Ishikawa (cell line): ENCODE data around the gene EBF4.

ENCODE experiments used
- CEBPB ChIP-seq: IDR thresholded peaks from 2 replicates; pipeline ENCODE4 v1.6.1; 2012
- CREB1 ChIP-seq: IDR thresholded peaks from 2 replicates; pipeline ENCODE4 v1.6.1; 2012; ENCODE audit warnings: low read depth
- EGR1 ChIP-seq: IDR thresholded peaks from 2 replicates; pipeline ENCODE4 v1.6.1; 2012
- EP300 ChIP-seq: IDR thresholded peaks from 2 replicates; pipeline ENCODE4 v1.6.1; 2012; ENCODE audit warnings: borderline replicate concordance
- FOXM1 ChIP-seq: IDR thresholded peaks from 2 replicates; pipeline ENCODE4 v1.6.1; 2012; ENCODE audit warnings: low read depth, borderline replicate concordance
- MAX ChIP-seq: IDR thresholded peaks from 2 replicates; pipeline ENCODE4 v1.6.1; 2012
- NFIC ChIP-seq: IDR thresholded peaks from 2 replicates; pipeline ENCODE4 v1.6.1; 2012
- RAD21 ChIP-seq: IDR thresholded peaks from 2 replicates; pipeline ENCODE4 v1.6.1; 2012; ENCODE audit warnings: low read depth
- REST ChIP-seq: IDR thresholded peaks from 2 replicates; pipeline ENCODE4 v1.6.1; 2012; ENCODE audit warnings: low read depth, mild to moderate bottlenecking
- TAF1 ChIP-seq: IDR thresholded peaks from 2 replicates; pipeline ENCODE4 v1.6.1; 2012; ENCODE audit warnings: low read depth, mild to moderate bottlenecking
- TCF12 ChIP-seq: IDR thresholded peaks from 2 replicates; pipeline ENCODE4 v1.6.1; 2012; ENCODE audit warnings: low read depth
- TEAD4 ChIP-seq: IDR thresholded peaks from 2 replicates; pipeline ENCODE4 v1.6.1; 2012
- USF1 ChIP-seq: IDR thresholded peaks from 2 replicates; pipeline ENCODE4 v1.6.1; 2012
- YY1 ChIP-seq: IDR thresholded peaks from 2 replicates; pipeline ENCODE4 v1.6.1; 2012; ENCODE audit warnings: low read depth
- ZBTB7A ChIP-seq: IDR thresholded peaks from 2 replicates; pipeline ENCODE4 v1.6.1; 2012; ENCODE audit warnings: low read depth

EBF4 gene

GRCh38 chr20:2768632-2769015 lies 76.0 kb downstream of the EBF4 start:
- TF ChIP-seq REST (no peak), FOXM1 (no peak), CEBPB (no peak), TEAD4 (no peak), RAD21 (no peak), EGR1 (no peak), TCF12 (no peak)

GRCh38 chr20:2771631-2772080 lies 79.1 kb downstream of the EBF4 start:
- TF ChIP-seq USF1: no peak
- TF ChIP-seq RAD21: no peak
- no peak for TF ChIP-seq CREB1
- TF ChIP-seq EP300: no peak
- TF ChIP-seq ZBTB7A: no peak
- no peak for TF ChIP-seq FOXM1
- no peak for TF ChIP-seq NFIC
- TF ChIP-seq CEBPB: no peak
- no peak for TF ChIP-seq TEAD4
- no peak for TF ChIP-seq TAF1

- TF ChIP-seq EGR1 (no peak), TAF1 (no peak), TCF12 (no peak), ZBTB7A (no peak), NFIC (no peak), YY1 (no peak), CEBPB (no peak)
These were observed 81.2 kb downstream of the EBF4 start for GRCh38 chr20:2773812-2774211.

- TF ChIP-seq TAF1 (no peak), YY1 (no peak), REST (no peak)
These were observed 82.6 kb downstream of the EBF4 start for GRCh38 chr20:2775139-2775538.

- TF ChIP-seq CEBPB (no peak), TAF1 (no peak), NFIC (no peak)
These were observed 86.2 kb downstream of the EBF4 start for GRCh38 chr20:2778602-2779321.

GRCh38 chr20:2780948-2781347 lies 88.4 kb downstream of the EBF4 start:
- TF ChIP-seq EGR1: no peak
- TF ChIP-seq CEBPB: no peak
- no peak for TF ChIP-seq MAX
- no peak for TF ChIP-seq CREB1
- TF ChIP-seq RAD21: no peak; the same call in 1 of the 2 replicates
- no peak for TF ChIP-seq ZBTB7A
- TF ChIP-seq YY1: no peak
- no peak for TF ChIP-seq EP300
- TF ChIP-seq FOXM1: no peak
- TF ChIP-seq REST: no peak
- TF ChIP-seq TEAD4: no peak
- no peak for TF ChIP-seq TAF1
- no peak for TF ChIP-seq USF1
- TF ChIP-seq NFIC: no peak
- no peak for TF ChIP-seq TCF12
